Endothelial cell (in vitro differentiated cells): ENCODE results near the gene NEUROD2. TPM values are rescaled to one million over a fixed set of nuclear protein-coding genes. Genes with fewer than 3 reads are reported as not detected.

Experiments used
- DNase-seq: peaks from one replicate; pipeline ENCODE4 v3.0.0; 2021; ENCODE audit warnings: low spot score
- H3K27ac Mint-ChIP-seq: one replicate; pipeline ENCODE4 v1.8.0; 2021; ENCODE audit warnings: mixed read lengths, inconsistent platforms; ENCODE audit not compliant: unreplicated experiment
- H3K27me3 Mint-ChIP-seq: one replicate; pipeline ENCODE4 v1.8.0; 2021; ENCODE audit warnings: mild to moderate bottlenecking, moderate library complexity, mixed read lengths, inconsistent platforms; ENCODE audit not compliant: unreplicated experiment
- H3K36me3 Mint-ChIP-seq: one replicate; pipeline ENCODE4 v1.8.0; 2021; ENCODE audit warnings: mild to moderate bottlenecking, low read depth, mixed read lengths, inconsistent platforms; ENCODE audit not compliant: unreplicated experiment
- H3K4me1 Mint-ChIP-seq: one replicate; pipeline ENCODE4 v1.8.0; 2021; ENCODE audit warnings: mild to moderate bottlenecking, mixed read lengths, inconsistent platforms; ENCODE audit not compliant: unreplicated experiment
- H3K4me3 Mint-ChIP-seq: one replicate; pipeline ENCODE4 v1.8.0; 2021; ENCODE audit warnings: mild to moderate bottlenecking, mixed read lengths, inconsistent platforms; ENCODE audit not compliant: unreplicated experiment
- H3K9me3 Mint-ChIP-seq: one replicate; pipeline ENCODE4 v1.8.0; 2021; ENCODE audit warnings: mixed read lengths, inconsistent platforms; ENCODE audit not compliant: unreplicated experiment
- total RNA-seq: library from RNA; stranded (reverse); fragmentation: NEBNext Ultra II Directional; extraction: Animal tissue kit (Norgen Biotek cat#: 25700); gene quantifications from one replicate; pipeline ENCODE4 v1.2.1, GENCODE V29; 2021; ENCODE audit not compliant: unreplicated experiment
- TF ChIP-seq, protein P1 (sequence below): fragments of 200-600 bp; sonication (generic); IDR thresholded peaks from one replicate; pipeline ENCODE4 v1.5.0; 2021; ENCODE audit warnings: antibody characterized with exemption; ENCODE audit not compliant: unreplicated experiment

NEUROD2 gene
- total RNA-seq, 1 donor from 2014 or later, result not detected

DNA sequence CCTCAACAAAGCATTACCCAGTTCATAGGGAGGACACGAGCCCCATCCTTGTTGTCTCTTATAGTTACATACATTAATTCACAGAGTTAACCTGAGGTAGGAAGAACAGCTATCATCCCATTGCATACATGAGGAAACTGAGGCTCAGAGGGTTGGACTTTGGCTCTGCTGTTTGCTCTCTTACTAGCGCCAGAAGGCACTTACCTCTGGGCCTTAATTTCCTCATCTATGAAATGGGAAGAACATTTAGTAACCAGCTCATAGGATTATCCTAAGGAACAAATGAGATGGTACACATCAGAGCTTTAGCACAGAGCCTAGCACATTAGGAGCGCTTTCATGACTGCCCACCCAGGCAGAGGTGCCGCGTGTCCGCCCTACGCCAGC lies 27.6 kb downstream of the NEUROD2 start:
- no peak overlapping the region for H3K27ac Mint-ChIP-seq
- TF ChIP-seq, protein P1, sequence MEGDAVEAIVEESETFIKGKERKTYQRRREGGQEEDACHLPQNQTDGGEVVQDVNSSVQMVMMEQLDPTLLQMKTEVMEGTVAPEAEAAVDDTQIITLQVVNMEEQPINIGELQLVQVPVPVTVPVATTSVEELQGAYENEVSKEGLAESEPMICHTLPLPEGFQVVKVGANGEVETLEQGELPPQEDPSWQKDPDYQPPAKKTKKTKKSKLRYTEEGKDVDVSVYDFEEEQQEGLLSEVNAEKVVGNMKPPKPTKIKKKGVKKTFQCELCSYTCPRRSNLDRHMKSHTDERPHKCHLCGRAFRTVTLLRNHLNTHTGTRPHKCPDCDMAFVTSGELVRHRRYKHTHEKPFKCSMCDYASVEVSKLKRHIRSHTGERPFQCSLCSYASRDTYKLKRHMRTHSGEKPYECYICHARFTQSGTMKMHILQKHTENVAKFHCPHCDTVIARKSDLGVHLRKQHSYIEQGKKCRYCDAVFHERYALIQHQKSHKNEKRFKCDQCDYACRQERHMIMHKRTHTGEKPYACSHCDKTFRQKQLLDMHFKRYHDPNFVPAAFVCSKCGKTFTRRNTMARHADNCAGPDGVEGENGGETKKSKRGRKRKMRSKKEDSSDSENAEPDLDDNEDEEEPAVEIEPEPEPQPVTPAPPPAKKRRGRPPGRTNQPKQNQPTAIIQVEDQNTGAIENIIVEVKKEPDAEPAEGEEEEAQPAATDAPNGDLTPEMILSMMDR, result no peak
- peaks cover 6% of the 10 kb centered on the region for H3K27me3 Mint-ChIP-seq
- H3K4me1 Mint-ChIP-seq, result peaks cover 40% of the 10 kb centered on the region
- H3K36me3 Mint-ChIP-seq, result no peaks in the 10 kb centered on the region
- H3K9me3 Mint-ChIP-seq, result no peaks in the 10 kb centered on the region
- DNase-seq, result no peak
- no peak overlapping the region for H3K4me3 Mint-ChIP-seq

GRCh38 chr17:39579318-39580081 lies 28.2 kb downstream of the NEUROD2 start:
- TF ChIP-seq, protein P1, result no peak
- Mint-ChIP-seq H3K4me3 (no peak overlapping the region), H3K9me3 (no peaks in the 10 kb centered on the region), H3K27me3 (peaks cover 7% of the 10 kb centered on the region), H3K36me3 (no peaks in the 10 kb centered on the region), H3K4me1 (peaks cover 40% of the 10 kb centered on the region), H3K27ac (no peak overlapping the region)
- no peak for DNase-seq

DNA sequence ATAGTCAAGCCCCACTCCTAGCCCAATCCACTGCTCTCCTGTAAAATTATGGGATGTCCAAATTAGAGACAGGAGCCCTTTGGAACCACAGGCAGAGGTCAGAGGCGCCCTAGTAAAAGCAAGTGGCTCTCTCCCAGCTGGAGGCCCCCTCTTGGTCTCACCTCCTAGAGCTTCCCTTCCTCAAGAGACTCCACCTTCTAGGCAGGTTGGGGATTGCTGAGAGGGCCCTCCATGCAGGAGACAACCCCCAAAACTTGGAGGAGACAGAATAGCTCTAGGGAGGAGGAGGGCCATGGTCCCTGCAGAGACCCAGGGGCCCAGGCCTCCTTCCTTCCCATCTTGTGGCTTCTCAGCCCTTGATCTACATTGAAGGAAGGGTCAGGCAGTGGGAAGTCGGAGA lies 29.4 kb downstream of the NEUROD2 start:
- TF ChIP-seq, protein P1, result no peak
- no peak for DNase-seq
- Mint-ChIP-seq H3K27me3 (peaks cover 6% of the 10 kb centered on the region), H3K27ac (no peak overlapping the region), H3K9me3 (no peaks in the 10 kb centered on the region), H3K4me3 (no peak overlapping the region), H3K4me1 (peaks cover 38% of the 10 kb centered on the region), H3K36me3 (no peaks in the 10 kb centered on the region)

GRCh38 chr17:39576187-39576586 lies 31.5 kb downstream of the NEUROD2 start:
- peak; percentile 57 for DNase-seq
- peak overlapping the region; percentile 52 for H3K27ac Mint-ChIP-seq
- H3K9me3 Mint-ChIP-seq, result peaks cover under 1% of the 10 kb centered on the region
- peaks cover 7% of the 10 kb centered on the region for H3K27me3 Mint-ChIP-seq
- TF ChIP-seq, protein P1, result peak; percentile 63
- H3K4me1 Mint-ChIP-seq, result peaks cover 32% of the 10 kb centered on the region
- no peak overlapping the region for H3K4me3 Mint-ChIP-seq
- H3K36me3 Mint-ChIP-seq, result peaks cover 7% of the 10 kb centered on the region
